NCI-H187 (cell line): ENCODE measurements around the gene RAB11FIP5.
"Not testable (repeated sequence)": the region's sequence is repeated elsewhere in the genome, so short reads cannot be mapped to it uniquely, and the experiment has no call there.

Experiments used
- DNase-seq, 2 experiments: peaks; one replicate each; lab custom pipeline; 2025; lab: John Stamatoyannopoulos, UW

RAB11FIP5 gene, protein sequence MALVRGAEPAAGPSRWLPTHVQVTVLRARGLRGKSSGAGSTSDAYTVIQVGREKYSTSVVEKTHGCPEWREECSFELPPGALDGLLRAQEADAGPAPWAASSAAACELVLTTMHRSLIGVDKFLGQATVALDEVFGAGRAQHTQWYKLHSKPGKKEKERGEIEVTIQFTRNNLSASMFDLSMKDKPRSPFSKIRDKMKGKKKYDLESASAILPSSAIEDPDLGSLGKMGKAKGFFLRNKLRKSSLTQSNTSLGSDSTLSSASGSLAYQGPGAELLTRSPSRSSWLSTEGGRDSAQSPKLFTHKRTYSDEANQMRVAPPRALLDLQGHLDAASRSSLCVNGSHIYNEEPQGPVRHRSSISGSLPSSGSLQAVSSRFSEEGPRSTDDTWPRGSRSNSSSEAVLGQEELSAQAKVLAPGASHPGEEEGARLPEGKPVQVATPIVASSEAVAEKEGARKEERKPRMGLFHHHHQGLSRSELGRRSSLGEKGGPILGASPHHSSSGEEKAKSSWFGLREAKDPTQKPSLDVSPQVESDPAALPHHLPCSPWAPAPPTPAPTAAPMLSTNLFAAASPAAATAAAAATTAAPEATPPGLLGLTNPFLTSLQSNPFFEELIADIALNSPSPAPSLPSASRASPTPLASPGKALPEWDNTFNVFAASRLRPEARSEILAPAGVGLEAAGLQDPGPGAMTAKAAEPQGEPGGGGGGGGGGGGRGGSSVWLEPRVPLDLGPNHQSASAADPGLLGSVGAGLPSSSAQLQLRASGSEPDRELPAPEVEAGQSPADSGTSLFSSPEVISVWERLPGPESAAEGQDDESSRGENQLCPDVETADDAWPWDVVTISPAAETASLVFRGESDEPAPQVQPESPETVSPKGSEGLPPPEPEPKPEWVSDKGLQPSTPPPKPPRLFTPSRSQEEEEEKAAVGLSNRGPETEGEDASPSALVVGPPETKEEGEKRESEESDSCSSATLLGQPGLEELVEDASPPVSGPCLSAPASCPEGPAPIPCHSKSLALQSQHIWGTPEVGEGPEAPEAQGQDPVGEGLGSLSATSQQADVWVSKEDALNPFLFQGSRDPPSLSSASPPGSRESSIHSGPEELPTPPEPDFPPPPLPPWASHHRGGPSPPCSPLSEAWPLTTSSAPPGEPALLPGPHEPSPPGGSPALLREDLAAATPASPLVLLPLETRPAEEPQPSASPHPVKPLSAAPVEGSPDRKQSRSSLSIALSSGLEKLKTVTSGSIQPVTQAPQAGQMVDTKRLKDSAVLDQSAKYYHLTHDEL (N-terminal part only)

DNA sequence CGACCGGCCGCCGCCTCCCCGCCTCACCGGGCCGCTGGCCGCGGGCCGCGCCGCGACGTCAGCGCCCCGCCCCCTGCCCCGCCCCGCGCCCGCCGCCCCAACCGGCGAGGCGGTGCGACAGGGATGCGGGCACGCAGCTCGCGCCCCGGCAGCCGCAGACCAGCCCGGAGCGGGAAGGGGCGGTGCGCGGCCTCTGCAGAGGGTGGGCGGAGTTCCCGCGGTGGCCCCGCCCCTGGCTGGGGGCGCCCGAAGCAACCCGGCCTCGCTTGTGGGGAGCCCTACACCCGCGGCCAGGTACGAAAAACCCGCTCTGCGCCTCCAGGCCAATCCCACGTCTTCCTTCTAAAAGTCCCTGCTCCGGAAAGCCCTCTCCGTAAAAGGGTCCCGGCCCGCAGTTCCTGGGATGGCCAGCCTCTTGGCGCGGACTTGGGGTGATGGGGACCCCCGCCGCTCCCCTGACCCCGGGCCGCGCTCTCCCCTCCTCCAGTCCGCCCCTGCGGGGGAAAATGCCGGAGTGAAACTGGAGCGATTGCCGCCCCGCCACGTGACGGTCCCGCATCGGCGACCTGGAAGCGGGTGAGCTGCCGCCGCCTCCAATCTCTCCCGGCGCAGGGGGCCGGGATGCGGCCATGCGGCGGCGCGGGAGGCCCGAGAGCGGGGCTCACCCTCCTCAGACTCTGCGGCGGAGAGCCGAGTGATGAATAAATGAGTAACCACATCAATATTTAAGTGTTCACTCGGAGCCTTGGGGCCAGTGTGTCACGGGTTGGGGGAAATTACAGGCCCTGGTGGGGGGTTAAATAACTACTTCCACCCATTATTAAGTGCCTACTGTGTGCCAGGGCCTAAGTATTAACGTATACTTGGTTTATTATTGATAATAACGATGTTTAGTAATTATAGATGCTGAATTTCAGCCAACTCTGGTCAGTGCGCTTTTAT is at the start of gene RAB11FIP5:
Gene RAB11FIP5, minus strand, starts transcription at position 36 of the 942 bp plus-strand sequence. CDS start 171 bp downstream, outside the sequence.
- DNase-seq: no peak

DNA sequence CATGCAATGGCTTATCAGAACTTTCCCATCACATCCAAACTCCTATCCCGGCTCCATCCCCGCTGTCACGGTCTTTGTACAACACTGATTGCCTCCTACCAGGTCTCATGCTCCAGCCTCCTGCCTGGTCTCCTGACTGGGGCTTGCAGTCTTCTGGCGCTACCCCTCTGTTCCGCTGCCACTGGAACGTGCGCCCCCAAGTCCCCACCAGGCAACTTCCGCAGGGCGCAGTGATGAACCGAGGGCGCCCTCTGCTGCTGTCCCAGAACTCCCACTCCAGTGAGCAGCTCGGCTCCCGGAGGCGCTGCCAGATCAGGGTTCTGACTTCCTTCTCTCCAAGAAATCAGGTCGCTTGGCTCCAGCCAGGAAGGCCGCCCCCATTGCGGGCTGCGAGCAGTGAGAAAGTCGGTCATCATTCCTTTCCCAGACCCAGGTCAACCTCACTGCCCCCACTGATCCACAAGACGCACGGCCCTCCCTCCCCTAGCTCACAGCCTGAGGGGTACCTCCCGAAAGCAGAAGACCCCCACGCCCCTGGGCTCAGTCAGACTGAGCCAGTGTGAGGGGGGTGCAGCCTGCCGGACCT is 43.9 kb upstream of the RAB11FIP5 start:
- no peak for DNase-seq

DNA sequence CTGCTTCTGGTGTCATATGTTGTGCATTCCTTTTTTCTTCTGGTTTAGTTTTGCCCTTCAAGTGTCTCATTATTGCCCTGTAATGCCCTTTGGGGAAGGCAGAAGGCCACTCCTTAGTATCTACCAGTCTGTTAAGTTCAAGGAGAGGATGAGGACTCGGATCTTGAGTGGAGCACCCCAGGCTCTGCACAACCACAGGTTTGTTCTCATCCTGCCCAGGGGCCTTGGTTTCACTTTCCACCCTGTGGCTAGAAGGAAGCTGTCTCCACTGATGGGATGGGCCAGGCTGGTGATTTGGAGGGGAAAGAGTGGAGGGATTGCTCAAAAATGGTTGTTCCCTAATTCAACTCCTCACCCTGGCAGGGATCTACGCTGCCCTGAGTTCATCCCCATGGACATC is 30.2 kb upstream of the RAB11FIP5 start:
- no peak for DNase-seq

DNA sequence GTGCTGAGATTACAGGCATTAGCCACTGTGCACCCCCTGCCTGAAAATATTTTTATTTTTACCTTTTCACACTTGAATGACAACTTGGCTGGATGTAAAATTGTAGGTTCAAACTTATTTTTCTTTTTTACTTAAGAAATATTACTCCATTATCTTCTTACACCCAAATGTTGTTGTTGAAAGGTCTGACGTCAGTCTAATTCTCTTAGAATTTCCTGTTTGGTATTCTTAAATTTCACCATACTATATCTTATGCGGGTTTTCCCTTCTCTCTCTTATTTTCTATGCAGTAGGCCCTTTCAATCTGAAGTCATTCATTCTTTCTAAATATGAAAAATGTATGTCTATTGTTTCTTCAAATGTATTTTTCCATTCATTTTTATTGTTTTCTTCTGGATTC is 29.1 kb upstream of the RAB11FIP5 start:
- no peak for DNase-seq

DNA sequence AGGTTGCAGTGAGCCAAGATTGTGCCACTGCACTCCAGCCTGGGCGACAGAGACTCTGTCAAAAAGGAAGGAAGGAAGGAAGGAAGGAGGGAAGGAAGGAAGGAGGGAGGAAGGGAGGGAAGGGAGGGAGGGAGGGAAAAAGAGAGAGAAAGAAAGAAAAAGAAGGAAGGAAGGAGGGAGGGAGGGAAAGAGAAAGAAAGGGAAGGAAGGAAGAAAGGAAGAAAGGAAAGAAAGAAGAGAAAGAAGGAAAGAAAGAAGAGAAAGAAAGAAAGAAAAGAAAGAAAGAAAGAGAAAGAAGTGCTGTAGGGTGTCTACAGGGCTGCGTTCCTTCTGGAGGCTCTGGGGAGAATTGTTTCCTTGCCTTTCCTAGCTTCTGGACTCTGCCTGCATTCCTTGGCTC is 22.5 kb upstream of the RAB11FIP5 start:
- DNase-seq: no peak

DNA sequence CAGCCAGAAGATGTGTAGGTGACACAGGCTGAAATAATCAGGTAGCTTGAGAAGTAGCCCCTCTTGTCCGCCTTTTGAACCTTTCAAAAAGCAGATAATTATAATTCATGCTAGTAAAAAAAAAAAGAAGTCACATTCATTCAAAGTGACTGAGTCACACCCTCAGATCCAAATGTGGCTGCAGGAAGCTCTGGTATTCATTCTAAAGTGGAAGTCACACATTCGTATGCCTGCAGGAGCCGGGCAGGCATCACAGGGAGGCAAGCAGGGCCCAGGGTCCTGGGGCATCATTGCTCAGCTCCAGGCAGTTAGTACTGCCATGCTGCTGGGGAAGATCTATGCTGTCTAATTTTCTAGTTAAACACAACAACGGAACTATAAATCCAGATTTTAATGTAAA is 21.7 kb upstream of the RAB11FIP5 start:
- no peak for DNase-seq

DNA sequence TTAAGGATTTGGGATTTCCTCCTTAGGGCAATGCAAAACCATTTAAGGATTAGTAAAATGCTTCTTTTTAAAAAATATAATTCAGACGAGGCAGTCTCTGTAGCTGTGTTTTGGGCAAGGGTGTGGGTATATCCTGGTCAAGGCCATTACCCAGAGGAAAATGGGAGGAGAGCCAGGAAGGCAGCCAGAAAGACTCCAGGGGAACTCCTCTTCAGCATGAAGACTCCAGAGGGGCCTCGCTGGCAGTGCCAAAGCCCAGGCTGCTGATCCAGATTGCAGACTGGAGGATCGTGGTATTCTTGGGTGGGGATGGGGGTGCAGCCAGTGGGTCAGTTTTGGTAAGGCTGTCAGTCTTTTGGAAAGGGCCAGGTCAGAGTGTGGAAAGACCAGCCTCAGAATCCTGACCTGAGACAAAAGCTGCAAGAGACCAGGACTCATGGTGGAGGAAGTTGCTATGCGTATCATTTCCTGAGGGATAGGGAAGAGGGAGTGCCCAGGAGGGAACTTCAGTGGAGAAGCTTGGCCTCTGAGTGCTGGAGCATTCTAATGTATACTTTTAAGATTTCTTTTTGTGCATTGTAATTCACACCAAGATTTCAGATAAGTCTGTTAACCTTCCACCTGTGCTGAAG is 20.9 kb upstream of the RAB11FIP5 start:
- no peak for DNase-seq

DNA sequence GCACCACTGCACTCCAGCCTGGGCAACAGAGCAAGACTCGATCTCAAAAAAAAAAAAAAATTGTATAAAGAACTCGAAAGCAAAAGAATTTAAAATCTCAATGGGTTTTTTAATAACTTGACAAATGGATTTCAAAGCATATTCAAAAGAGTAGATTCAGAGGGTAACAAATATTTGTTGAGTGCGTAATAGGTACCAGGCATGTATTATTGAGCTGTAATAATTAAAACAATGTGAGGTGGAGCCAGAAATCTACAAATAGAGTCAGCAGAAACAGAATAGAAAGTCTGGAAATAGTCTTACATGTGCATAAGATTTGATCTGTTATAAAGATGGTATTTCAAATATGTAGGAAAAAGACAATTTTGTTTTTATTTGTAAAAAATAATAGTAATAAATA is 19.1 kb upstream of the RAB11FIP5 start:
- no peak for DNase-seq

DNA sequence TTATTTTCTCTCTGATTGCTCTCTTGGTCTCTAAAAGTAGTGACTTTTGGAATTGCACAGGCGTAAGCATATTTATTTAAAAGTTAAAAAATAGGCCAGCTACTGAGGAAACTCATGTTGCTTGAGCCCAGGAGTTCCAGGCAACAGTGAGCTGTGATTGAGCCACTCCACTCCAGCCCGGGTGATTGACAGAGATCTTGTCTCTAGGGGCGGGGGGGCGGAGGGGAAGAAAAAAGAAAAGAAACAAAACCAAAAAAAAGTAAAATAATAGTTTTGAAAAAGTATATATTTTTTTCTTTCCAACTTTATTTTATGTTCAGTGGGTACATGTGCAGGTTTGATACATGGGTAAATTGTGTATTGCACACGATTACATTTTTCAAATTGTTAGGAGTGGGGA is 18.0 kb upstream of the RAB11FIP5 start:
- no peak for DNase-seq

DNA sequence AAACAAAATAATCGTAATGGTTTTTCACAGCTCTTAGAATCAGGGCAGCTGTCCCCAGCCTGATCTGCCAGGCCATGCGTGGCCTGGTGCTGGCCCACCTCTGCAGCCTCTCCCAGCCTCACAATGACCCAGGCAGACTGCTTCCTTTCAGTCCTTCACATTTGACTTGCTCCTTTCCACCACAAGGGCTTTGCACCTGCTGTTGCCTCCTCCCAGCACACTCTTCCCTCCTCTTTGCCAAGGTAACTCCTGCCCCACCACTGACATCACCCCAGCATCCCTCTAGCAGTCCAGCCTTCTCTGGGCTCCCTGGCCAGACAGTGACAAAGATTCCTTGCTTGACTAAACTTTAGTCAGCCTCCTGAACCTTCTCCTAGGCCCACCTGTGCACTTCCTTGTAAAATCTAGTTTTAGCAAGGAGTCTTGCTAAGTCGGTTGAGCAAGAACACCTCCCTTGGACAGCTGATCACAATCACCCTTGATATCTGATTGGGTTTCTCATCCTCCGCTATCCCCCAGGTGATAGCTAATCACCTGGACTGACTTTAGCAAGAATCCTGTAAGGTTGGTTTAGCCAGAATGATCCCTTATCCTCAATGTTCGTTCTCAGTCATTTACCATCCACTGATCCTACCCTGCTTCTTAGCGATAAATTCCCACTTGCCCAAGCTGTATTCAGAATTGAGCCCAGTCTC is 16.2 kb upstream of the RAB11FIP5 start:
- no peak for DNase-seq

DNA sequence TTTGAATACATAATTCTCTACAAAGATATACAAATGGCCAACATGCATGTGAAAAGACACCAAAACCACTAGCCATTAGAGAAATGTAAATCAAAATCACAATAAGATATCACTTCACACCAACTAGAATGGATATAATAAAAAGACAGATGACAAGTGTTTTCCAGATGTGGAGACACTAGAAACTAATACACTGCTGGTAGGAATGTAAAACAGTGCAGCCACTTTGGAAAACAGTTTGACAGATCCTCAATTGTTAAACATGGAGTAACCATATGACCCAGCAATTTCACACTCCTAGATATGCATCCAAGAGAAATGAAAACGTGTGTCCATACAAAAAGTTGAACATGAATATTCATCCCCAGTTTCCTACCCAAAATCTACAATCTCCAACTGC is 9.8 kb upstream of the RAB11FIP5 start:
- no peak for DNase-seq

DNA sequence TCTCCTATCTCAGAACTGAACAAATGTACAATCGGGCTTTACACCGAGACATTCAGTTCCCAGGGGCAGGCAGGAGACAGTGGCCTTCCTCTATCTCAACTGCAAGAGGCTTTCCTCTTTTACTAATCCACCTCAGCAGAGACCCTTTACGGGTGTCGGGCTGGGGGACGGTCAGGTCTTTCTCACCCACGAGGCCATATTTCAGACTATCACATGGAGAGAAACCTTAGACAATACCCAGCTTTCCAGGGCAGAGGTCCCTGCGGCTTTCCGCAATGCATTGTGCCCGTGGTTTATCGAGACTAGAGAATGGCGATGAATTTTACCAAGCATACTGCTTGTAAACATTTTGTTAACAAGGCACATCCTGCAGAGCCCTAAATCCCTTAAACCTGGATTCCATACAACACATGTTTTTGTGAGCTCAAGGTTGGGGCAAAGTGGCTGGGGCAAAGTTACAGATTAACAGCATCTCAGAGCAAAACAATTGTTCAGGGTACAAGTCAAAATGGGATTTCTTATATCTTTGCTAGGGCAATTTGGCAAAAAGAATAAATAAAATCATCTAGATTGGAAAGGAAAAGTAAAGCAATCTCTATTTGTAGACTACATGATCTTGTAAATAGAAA is 7.0 kb upstream of the RAB11FIP5 start:
- DNase-seq: not testable (repeated sequence)

DNA sequence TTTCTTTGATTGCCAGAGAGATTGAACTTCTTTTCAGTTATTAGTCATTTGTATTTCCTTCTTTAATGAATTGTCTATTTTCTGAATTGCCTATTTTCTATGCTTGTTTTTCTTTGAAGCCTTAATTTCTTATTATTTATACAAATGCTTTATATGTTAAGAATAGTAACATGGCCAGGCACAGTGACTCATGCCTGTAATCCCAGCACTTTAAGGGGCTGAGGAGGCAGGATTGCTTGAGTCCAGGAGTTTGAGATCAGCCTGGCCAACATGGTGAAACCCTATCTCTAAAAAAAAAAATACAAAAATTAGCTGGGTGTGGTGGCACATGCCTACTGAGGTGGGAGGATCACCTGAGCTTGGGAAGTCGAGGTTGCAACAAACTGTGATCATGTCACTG is 4.7 kb upstream of the RAB11FIP5 start:
- DNase-seq: no peak

DNA sequence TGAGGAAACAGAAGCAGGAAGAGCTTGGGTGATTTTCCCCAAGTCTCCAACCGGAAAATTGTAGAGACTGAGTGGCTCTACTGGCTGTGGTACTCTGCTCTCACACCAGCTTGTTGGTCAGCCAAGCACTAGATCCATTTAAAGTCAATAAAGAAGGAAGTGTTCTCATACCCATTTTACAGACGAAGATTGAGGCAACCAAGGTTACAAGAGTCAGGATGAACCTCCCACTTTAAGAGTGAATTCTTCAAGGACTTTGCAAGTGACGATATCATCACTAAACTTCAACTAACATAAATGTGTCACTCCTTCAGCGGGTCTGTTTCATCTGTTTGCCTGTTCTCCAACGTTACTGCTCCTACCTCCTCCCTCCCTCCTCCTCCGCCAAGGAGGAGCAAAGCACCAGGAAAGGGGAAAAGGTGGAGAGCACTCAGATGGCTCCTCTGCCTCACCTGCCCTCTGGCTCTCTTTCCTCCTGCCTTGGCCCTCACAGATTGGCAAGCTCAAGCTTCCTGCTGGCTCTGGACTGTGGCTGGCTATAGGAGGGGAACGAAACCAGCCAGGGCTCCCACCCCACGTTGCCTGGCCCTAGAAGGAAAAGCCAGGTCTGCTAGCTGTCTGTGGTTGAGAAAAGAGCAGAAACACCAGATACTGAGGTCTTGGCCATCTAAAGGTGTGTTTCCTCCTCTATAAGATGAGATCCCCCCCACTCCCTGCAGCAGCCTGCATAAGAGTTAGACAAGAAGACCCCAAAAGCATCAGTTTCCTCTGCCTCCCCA is 3.6 kb upstream of the RAB11FIP5 start:
- no peak for DNase-seq

DNA sequence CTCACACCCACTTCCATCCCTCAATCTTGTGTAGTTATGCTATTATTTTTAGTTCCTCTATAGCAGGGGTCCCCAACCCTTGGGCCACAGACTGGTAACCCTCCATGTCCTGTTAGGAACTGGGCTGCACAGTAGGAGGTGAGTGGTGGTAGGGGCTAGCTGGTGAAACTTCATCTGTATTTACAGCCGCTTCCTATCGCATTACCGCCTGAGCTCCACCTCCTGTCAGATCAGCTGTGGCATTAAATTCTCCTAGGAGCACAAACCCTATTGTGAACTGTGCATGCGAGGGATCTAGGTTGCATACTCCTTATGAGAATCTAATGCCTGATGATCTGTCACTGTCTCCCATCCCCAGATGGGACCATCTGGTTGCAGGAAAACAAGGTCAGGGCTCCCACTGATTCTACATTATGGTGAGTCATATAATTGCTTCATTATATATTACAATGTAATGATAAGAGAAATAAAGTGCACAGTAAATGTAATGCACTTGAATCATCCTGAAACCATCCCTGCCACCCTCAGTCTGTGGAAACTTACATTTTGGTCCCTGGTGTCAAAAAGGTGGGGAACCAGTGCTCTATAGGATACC is 1.6 kb upstream of the RAB11FIP5 start:
- no peak for DNase-seq

DNA sequence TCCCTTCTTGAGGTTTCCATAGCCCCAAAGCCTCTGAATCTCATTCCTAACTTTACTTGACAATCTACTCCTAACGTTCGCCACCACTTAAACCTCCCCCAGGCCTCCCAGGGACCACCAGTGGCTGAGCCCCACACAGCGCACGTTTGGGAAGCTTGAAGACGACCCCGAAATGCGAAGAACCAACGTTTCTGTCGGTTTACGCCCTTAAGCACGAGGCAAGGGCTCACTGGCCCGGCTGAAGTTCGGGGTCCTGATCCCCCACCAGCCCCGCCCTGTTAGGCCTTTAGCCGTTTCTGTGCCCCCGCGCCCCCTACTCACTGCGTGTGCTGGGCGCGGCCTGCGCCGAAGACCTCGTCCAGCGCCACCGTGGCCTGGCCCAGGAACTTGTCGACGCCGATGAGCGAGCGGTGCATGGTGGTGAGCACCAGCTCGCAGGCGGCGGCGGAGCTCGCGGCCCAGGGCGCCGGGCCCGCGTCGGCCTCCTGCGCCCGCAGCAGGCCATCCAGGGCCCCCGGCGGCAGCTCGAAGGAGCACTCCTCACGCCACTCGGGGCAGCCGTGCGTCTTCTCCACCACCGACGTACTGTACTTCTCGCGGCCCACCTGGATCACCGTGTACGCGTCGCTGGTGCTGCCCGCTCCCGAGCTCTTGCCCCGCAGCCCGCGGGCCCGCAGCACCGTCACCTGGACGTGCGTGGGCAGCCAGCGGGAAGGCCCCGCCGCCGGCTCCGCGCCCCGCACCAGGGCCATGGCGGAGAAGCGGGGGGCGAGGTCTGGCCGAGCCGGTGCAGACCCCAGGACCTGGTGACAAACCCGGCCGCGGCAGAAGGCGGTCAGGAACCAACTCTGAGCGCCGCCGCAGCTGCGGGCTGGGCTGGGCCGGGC is 479 bp downstream of the RAB11FIP5 start:
- no peak for DNase-seq
